ENCODE data around the gene LCE1C.

- no peak for TF ChIP-seq CTCF (IDR thresholded peaks at IDR 0.05)
- no peak for TF ChIP-seq POLR2A (IDR thresholded peaks at IDR 0.05)
These were observed 46.8 kb downstream of the LCE1C start for GRCh38 chr1:152759453-152760173.

All from body of pancreas (tissue), 4 donors.